HepG2 (cell line): ENCODE measurements around the gene PEX11A. TPM values are rescaled to one million over a fixed set of nuclear protein-coding genes. Genes with fewer than 3 reads are reported as not detected.

ENCODE experiments used
- ARID5B ChIP-seq: IDR thresholded peaks from 2 replicates; pipeline ENCODE4 v1.4.0; 2020; ENCODE audit warnings: mild to moderate bottlenecking, missing genetic modification reagents
- CENPX ChIP-seq: sonication (generic); formaldehyde crosslinking; IDR thresholded peaks from 2 replicates; pipeline ENCODE4 v1.9.0; 2021; ENCODE audit warnings: mild to moderate bottlenecking, missing genetic modification reagents, moderate library complexity
- HMG20A ChIP-seq: IDR thresholded peaks from 2 replicates; pipeline ENCODE4 v1.6.1; 2016; ENCODE audit warnings: borderline replicate concordance
- KLF15 ChIP-seq: sonication (generic); formaldehyde crosslinking; IDR thresholded peaks from 2 replicates; pipeline ENCODE4 v1.8.1; 2023; ENCODE audit warnings: borderline replicate concordance, mild to moderate bottlenecking, inconsistent platforms, missing genetic modification reagents, mixed read lengths
- MEIS1 ChIP-seq: sonication (generic); formaldehyde crosslinking; IDR thresholded peaks from 2 replicates; pipeline ENCODE4 v1.9.0; 2021; ENCODE audit warnings: mild to moderate bottlenecking, missing genetic modification reagents, moderate library complexity, borderline replicate concordance
- POGZ ChIP-seq: sonication (generic); formaldehyde crosslinking; IDR thresholded peaks from 2 replicates; pipeline ENCODE4 v1.4.0; 2020; ENCODE audit warnings: mild to moderate bottlenecking, missing genetic modification reagents
- PPARG ChIP-seq: conservative IDR thresholded peaks from 2 replicates; pipeline ENCODE4 v1.6.1; 2016; ENCODE audit warnings: missing biosample characterization, missing genetic modification reagents
- SMAD3 ChIP-seq: sonication (generic); formaldehyde crosslinking; IDR thresholded peaks from 2 replicates; pipeline ENCODE4 v1.4.0; 2020; ENCODE audit warnings: missing genetic modification reagents
- TFDP2 ChIP-seq: sonication (generic); formaldehyde crosslinking; IDR thresholded peaks from 2 replicates; pipeline ENCODE4 v1.4.0; 2020; ENCODE audit warnings: missing genetic modification reagents
- U2AF2 ChIP-seq: fragments of 200-400 bp; formaldehyde crosslinking; IDR thresholded peaks from 2 replicates; pipeline ENCODE4 v1.6.1; 2017; ENCODE audit warnings: low read depth, mild to moderate bottlenecking, low read length
- ZBTB3 ChIP-seq: sonication (generic); formaldehyde crosslinking; IDR thresholded peaks from 2 replicates; pipeline ENCODE4 v1.4.0; 2020; ENCODE audit warnings: low read depth, mild to moderate bottlenecking, moderate library complexity, missing genetic modification reagents, borderline replicate concordance
- ZFP36 ChIP-seq: fragments of 150-350 bp; IDR thresholded peaks from 2 replicates; pipeline ENCODE4 v1.6.1; 2018; ENCODE audit warnings: borderline replicate concordance, low read length, low read depth; ENCODE audit not compliant: partially characterized antibody
- ZNF101 ChIP-seq: sonication (generic); formaldehyde crosslinking; IDR thresholded peaks from 2 replicates; pipeline ENCODE4 v1.4.0; 2020; ENCODE audit warnings: mild to moderate bottlenecking, low read depth, missing genetic modification reagents, borderline replicate concordance
- ZNF205 ChIP-seq: IDR thresholded peaks from 2 replicates; pipeline ENCODE4 v1.6.1; 2018; ENCODE audit warnings: missing biosample characterization, missing genetic modification reagents
- ZNF331 ChIP-seq: sonication (generic); formaldehyde crosslinking; IDR thresholded peaks from 2 replicates; pipeline ENCODE4 v1.4.0; 2020; ENCODE audit warnings: missing genetic modification reagents
- ZNF749 ChIP-seq: sonication (generic); formaldehyde crosslinking; IDR thresholded peaks from 2 replicates; pipeline ENCODE4 v1.8.0; 2022; ENCODE audit warnings: mild to moderate bottlenecking, missing genetic modification reagents, moderate library complexity, borderline replicate concordance
- ZSCAN25 ChIP-seq: sonication (generic); formaldehyde crosslinking; IDR thresholded peaks from 2 replicates; pipeline ENCODE4 v1.8.0; 2022; ENCODE audit warnings: mild to moderate bottlenecking, missing genetic modification reagents
- polyA plus RNA-seq, 8 experiments: library from polyadenylated mRNA; depleted of rRNA in 3 of 8; stranded (reverse) in 7 of 8; unstranded in 1 of 8; fragments of >200 nt; fragmentation: Illumina TruSeq in 4 of 8; extraction: Trizol in 4 of 8; gene quantifications; 2 replicates each; pipeline versions ENCODE4 v1.2.1 to v1.2.3, GENCODE V29; 2011 to 2016; ENCODE audit warnings: low read depth in 4 of 8, missing spikeins in 1 of 8, mixed read lengths in 1 of 8; ENCODE audit not compliant: insufficient read depth in 1 of 8
- total RNA-seq, 5 experiments: library from RNA; depleted of rRNA; stranded (reverse); fragments of >200 nt; fragmentation: Illumina TruSeq; extraction: Trizol; gene quantifications; 2 replicates each; pipeline ENCODE4 v1.2.3, GENCODE V29; 2016; ENCODE audit warnings: low read depth in 1 of 5
- TF ChIP-seq, protein P1 (sequence below): sonication (generic); formaldehyde crosslinking; IDR thresholded peaks from 2 replicates; pipeline ENCODE4 v1.5.1; 2020; ENCODE audit warnings: mild to moderate bottlenecking, moderate library complexity, missing genetic modification reagents
- TF ChIP-seq, protein P2 (sequence below): sonication (generic); formaldehyde crosslinking; IDR thresholded peaks from 2 replicates; pipeline ENCODE4 v1.5.0; 2020; ENCODE audit warnings: mild to moderate bottlenecking, missing genetic modification reagents, moderate library complexity
- TF ChIP-seq, protein P3 (sequence below): IDR thresholded peaks from 2 replicates; pipeline ENCODE4 v1.6.1; 2016; ENCODE audit warnings: missing compliant biosample characterization, missing genetic modification reagents, borderline replicate concordance

Gene PEX11A
- total and polyA plus RNA-seq, 2 of the 13 experiments (the other 11 are each of a cell fraction or from before 2014, with no cell fraction given): 9.9 to 15.1 TPM

DNA sequence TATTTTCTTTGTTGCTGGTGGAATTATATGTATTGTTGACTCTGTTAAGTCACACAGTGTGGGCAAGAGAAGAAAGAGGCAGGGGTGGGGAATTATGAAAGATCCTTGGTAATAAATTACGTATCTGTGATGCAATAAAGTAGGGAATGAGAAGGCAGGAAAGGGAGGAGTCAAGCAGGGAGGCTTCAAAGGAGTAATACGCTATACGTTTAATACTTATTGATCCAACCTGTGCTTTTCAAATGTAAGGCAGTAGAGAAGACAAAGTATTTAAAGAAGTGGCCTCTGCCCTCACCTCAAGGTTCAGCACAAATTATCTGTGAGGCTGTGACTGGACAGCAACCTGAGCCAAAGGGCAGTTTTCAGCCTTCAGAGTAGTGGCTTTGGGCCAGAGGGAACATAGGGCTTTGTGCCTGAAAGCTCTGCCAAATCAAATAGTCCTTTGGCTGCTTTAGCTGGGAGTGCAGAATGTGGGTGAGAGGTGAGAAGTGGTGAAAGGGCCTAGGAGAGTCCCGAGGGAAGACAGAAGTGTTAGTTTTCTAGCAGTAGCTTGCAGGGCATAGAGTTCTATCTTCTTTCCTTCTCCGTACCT, 10.2 kb downstream of the PEX11A start (continued):
- TF ChIP-seq ARID5B (CRISPR knock-in tag) (peak; percentile 71), HMG20A (CRISPR knock-in tag) (peak; percentile 47), ZFP36 (no peak), CENPX (CRISPR knock-in tag) (no peak), ZNF205 (peak; percentile 98), MEIS1 (CRISPR knock-in tag) (no peak), ZNF101 (CRISPR knock-in tag) (no peak), U2AF2 (no peak), SMAD3 (CRISPR knock-in tag) (0 out of 2 replicates have a peak, but pooled peaks have one; percentile 29), ZSCAN25 (CRISPR knock-in tag) (peak; percentile 59), ZNF749 (CRISPR knock-in tag) (no peak), ZNF331 (CRISPR knock-in tag) (peak; percentile 51; the same call in 1 of the 2 replicates), ZBTB3 (CRISPR knock-in tag) (no peak), POGZ (CRISPR knock-in tag) (0 out of 2 replicates have a peak, but pooled peaks have one; percentile 22), KLF15 (CRISPR knock-in tag) (no peak), TFDP2 (CRISPR knock-in tag) (0 out of 2 replicates have a peak, but pooled peaks have one; percentile 27), PPARG (peak; percentile 100)
- TF ChIP-seq, protein P1, sequence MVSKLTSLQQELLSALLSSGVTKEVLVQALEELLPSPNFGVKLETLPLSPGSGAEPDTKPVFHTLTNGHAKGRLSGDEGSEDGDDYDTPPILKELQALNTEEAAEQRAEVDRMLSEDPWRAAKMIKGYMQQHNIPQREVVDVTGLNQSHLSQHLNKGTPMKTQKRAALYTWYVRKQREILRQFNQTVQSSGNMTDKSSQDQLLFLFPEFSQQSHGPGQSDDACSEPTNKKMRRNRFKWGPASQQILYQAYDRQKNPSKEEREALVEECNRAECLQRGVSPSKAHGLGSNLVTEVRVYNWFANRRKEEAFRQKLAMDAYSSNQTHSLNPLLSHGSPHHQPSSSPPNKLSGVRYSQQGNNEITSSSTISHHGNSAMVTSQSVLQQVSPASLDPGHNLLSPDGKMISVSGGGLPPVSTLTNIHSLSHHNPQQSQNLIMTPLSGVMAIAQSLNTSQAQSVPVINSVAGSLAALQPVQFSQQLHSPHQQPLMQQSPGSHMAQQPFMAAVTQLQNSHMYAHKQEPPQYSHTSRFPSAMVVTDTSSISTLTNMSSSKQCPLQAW: peak; percentile 26; the same call in 1 of the 2 replicates
- TF ChIP-seq, protein P2, sequence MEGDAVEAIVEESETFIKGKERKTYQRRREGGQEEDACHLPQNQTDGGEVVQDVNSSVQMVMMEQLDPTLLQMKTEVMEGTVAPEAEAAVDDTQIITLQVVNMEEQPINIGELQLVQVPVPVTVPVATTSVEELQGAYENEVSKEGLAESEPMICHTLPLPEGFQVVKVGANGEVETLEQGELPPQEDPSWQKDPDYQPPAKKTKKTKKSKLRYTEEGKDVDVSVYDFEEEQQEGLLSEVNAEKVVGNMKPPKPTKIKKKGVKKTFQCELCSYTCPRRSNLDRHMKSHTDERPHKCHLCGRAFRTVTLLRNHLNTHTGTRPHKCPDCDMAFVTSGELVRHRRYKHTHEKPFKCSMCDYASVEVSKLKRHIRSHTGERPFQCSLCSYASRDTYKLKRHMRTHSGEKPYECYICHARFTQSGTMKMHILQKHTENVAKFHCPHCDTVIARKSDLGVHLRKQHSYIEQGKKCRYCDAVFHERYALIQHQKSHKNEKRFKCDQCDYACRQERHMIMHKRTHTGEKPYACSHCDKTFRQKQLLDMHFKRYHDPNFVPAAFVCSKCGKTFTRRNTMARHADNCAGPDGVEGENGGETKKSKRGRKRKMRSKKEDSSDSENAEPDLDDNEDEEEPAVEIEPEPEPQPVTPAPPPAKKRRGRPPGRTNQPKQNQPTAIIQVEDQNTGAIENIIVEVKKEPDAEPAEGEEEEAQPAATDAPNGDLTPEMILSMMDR (CRISPR knock-in tag): no peak
- TF ChIP-seq, protein P3, sequence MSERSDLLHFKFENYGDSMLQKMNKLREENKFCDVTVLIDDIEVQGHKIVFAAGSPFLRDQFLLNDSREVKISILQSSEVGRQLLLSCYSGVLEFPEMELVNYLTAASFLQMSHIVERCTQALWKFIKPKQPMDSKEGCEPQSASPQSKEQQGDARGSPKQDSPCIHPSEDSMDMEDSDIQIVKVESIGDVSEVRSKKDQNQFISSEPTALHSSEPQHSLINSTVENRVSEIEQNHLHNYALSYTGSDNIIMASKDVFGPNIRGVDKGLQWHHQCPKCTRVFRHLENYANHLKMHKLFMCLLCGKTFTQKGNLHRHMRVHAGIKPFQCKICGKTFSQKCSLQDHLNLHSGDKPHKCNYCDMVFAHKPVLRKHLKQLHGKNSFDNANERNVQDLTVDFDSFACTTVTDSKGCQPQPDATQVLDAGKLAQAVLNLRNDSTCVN: no peak
